SK-N-SH treated with all-trans-retinoic acid at 6 μM for 48 hours (cell line): ENCODE data around the gene MAPK8IP3.

Experiments used
- ISL1 ChIP-seq: fragments of 250-450 bp; sonication (Bioruptor Pico); IDR thresholded peaks from 2 replicates; pipeline ENCODE4 v2.1.2; 2022; ENCODE audit warnings: mild to moderate bottlenecking, moderate library complexity
- ZFP3 ChIP-seq: fragments of 250-450 bp; sonication (Bioruptor Pico); IDR thresholded peaks from 2 replicates; pipeline ENCODE4 v1.5.0; 2020; ENCODE audit warnings: mild to moderate bottlenecking, moderate library complexity

DNA sequence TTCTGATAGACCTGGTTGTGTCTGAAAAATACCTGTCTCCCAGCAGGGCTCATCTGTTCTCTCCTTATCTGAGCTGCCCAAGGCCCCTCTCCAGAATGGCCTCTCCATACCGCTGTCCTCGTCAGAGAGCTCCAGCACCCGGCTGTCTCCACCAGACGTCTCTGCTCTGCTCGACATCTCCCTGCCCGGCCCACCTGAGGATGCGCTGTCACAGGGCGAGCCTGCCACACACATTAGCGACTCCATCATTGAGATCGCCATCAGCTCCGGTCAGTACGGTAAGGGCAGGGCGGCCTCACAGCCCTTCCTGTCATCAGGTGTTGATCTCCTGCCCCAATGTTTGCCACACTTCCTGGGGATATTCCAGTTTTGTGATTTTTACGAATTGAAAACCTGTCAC, 38.1 kb upstream of the MAPK8IP3 start:
- TF ChIP-seq ZFP3 (CRISPR knock-in tag): no peak
- TF ChIP-seq ISL1 (CRISPR knock-in tag): no peak
